ENCODE results near the gene SMPD4.
"Not testable (repeated sequence)": the region's sequence is repeated elsewhere in the genome, so short reads cannot be mapped to it uniquely, and the experiment has no call there.

GRCh38 chr2:130153721-130154422 lies 27.5 kb downstream of the SMPD4 start:
- not testable (repeated sequence) for TF ChIP-seq CTCF (conservative IDR thresholded peaks at IDR 0.05; ENCODE audit: low read depth, low read length); EZH2 (IDR thresholded peaks at IDR 0.05; ENCODE audit: borderline replicate concordance, low read depth, low read length, poor library complexity, severe bottlenecking)
